DMS 273 (cell line): ENCODE results near the gene NKD1.

Source experiments
- DNase-seq: peaks from one replicate; lab custom pipeline; 2025; ENCODE audit not compliant: unreplicated experiment; lab: John Stamatoyannopoulos, UW

Gene NKD1

GRCh38 chr16:50555952-50556673, 7.9 kb downstream of the NKD1 start:
- DNase-seq = no peak

- no peak for DNase-seq
Observed at GRCh38 chr16:50557046-50557445, 8.8 kb downstream of the NKD1 start.

- DNase-seq = no peak
Observed at GRCh38 chr16:50558913-50559312, 10.7 kb downstream of the NKD1 start.

- DNase-seq = no peak
Observed at GRCh38 chr16:50559342-50559741, 11.1 kb downstream of the NKD1 start.

- no peak for DNase-seq
Observed at GRCh38 chr16:50559804-50560514, 11.8 kb downstream of the NKD1 start.

GRCh38 chr16:50560903-50561863, 13.0 kb downstream of the NKD1 start:
- DNase-seq = no peak

GRCh38 chr16:50562657-50563056, 14.5 kb downstream of the NKD1 start:
- DNase-seq = no peak

GRCh38 chr16:50563989-50564388, 15.8 kb downstream of the NKD1 start:
- DNase-seq = no peak

GRCh38 chr16:50565428-50565827, 17.2 kb downstream of the NKD1 start:
- DNase-seq = no peak

GRCh38 chr16:50566014-50566962, 18.1 kb downstream of the NKD1 start:
- DNase-seq = no peak

GRCh38 chr16:50567651-50568050, 19.5 kb downstream of the NKD1 start:
- DNase-seq = no peak

- DNase-seq = no peak
Observed at GRCh38 chr16:50568187-50568815, 20.1 kb downstream of the NKD1 start.

- DNase-seq = no peak
Observed at GRCh38 chr16:50570354-50570753, 22.2 kb downstream of the NKD1 start.

- peak; percentile 36 for DNase-seq
Observed at GRCh38 chr16:50570808-50571598, 22.8 kb downstream of the NKD1 start.

- no peak for DNase-seq
Observed at GRCh38 chr16:50571786-50572185, 23.6 kb downstream of the NKD1 start.

- no peak for DNase-seq
Observed at GRCh38 chr16:50572700-50573099, 24.5 kb downstream of the NKD1 start.

GRCh38 chr16:50573279-50573678, 25.1 kb downstream of the NKD1 start:
- no peak for DNase-seq

GRCh38 chr16:50573947-50574744, 25.9 kb downstream of the NKD1 start:
- no peak for DNase-seq
